Fibroblast of mammary gland (primary cell): Measurements from ENCODE around the gene RRAGC.
A peak's percentile ranks its signal among the peaks of the same experiment; 100 is the strongest.
"Not testable (repeated sequence)": the region's sequence is repeated elsewhere in the genome, so short reads cannot be mapped to it uniquely, and the experiment has no call there.

Experiments
- DNase-seq: peaks from one replicate; pipeline ENCODE4 v3.0.0-alpha.2; 2010; ENCODE audit warnings: low read depth
- H3K4me3 ChIP-seq: 2 replicates; pipeline ENCODE4 v1.5.1; 2011; ENCODE audit warnings: low read depth, mild to moderate bottlenecking, low read length, moderate library complexity; ENCODE audit not compliant: control insufficient read depth
- CTCF ChIP-seq: conservative IDR thresholded peaks from 2 replicates; pipeline ENCODE4 v1.5.1; 2011; ENCODE audit warnings: low read depth, low read length, inconsistent platforms; ENCODE audit not compliant: control insufficient read depth, insufficient read depth

The RRAGC gene

GRCh38 chr1:38839363-38839762 lies 20.2 kb downstream of the RRAGC start:
- DNase-seq = no peak
- no peak for TF ChIP-seq CTCF
- H3K4me3 ChIP-seq = no peak overlapping the region

- DNase-seq, H3K4me3 ChIP-seq: not testable (repeated sequence)
Measured at GRCh38 chr1:38836316-38836715, 23.3 kb downstream of the RRAGC start.

GRCh38 chr1:38834937-38835827 lies 24.4 kb downstream of the RRAGC start:
- peak; percentile 78 for TF ChIP-seq CTCF
- DNase-seq = peak; percentile 87
- no peak overlapping the region for H3K4me3 ChIP-seq

- DNase-seq = peak; percentile 18
- no peak for TF ChIP-seq CTCF
- H3K4me3 ChIP-seq = no peak overlapping the region
Measured at GRCh38 chr1:38834221-38834782, 25.3 kb downstream of the RRAGC start.

- TF ChIP-seq CTCF = no peak
- no peak for DNase-seq
- H3K4me3 ChIP-seq = no peak overlapping the region
Measured at GRCh38 chr1:38833146-38833545, 26.4 kb downstream of the RRAGC start.

GRCh38 chr1:38832370-38832734 lies 27.2 kb downstream of the RRAGC start:
- TF ChIP-seq CTCF = no peak
- no peak for DNase-seq
- H3K4me3 ChIP-seq = no peak overlapping the region

GRCh38 chr1:38831731-38832369 lies 27.7 kb downstream of the RRAGC start:
- no peak for DNase-seq
- no peak overlapping the region for H3K4me3 ChIP-seq
- TF ChIP-seq CTCF = no peak
